Retinal pigment epithelial cell (primary cell): ENCODE results near the gene RGS16.

Source experiments
- DNase-seq: peaks from one replicate; pipeline ENCODE4 v3.0.0-alpha.2; 2010; ENCODE audit warnings: low read depth
- H3K4me3 ChIP-seq: 2 replicates; pipeline ENCODE4 v1.5.1; 2011; ENCODE audit warnings: mild to moderate bottlenecking, low read length, control low read depth, moderate library complexity
- TF ChIP-seq, protein P1 (sequence below): conservative IDR thresholded peaks from 2 replicates; pipeline ENCODE4 v1.5.1; 2011; ENCODE audit warnings: low read depth, low read length, control low read depth, inconsistent platforms

Gene RGS16

DNA sequence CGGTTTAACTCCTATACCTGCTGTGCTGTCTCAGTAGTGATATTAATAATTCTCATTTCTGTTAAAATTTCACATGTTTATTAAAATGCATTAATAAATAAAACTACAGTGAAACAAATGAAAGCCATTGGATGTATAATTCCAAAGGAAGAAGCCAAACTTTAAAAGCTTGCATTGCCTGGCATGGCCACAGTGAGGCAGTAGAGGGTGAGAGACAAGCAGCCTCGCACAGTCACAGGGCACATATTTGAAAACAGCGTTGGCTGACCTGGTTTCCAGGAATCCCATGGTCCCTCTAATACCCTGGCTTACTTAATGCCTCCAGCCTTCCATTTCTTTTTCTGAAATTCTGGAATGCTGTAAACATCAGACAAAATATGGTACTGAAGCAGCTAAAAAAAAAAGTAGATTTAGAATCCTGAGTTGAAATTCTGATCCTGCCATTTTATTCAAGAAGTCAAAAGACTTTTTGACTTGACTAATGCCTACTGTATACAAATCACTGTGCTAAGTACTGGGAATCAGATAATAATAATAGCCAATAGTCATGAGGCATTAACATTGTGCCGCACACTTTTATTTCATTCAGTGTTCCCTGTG lies 8.4 kb downstream of the RGS16 start:
- TF ChIP-seq, protein P1, sequence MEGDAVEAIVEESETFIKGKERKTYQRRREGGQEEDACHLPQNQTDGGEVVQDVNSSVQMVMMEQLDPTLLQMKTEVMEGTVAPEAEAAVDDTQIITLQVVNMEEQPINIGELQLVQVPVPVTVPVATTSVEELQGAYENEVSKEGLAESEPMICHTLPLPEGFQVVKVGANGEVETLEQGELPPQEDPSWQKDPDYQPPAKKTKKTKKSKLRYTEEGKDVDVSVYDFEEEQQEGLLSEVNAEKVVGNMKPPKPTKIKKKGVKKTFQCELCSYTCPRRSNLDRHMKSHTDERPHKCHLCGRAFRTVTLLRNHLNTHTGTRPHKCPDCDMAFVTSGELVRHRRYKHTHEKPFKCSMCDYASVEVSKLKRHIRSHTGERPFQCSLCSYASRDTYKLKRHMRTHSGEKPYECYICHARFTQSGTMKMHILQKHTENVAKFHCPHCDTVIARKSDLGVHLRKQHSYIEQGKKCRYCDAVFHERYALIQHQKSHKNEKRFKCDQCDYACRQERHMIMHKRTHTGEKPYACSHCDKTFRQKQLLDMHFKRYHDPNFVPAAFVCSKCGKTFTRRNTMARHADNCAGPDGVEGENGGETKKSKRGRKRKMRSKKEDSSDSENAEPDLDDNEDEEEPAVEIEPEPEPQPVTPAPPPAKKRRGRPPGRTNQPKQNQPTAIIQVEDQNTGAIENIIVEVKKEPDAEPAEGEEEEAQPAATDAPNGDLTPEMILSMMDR = peak; percentile 97
- peak; percentile 75 for DNase-seq
- no peak overlapping the region for H3K4me3 ChIP-seq

DNA sequence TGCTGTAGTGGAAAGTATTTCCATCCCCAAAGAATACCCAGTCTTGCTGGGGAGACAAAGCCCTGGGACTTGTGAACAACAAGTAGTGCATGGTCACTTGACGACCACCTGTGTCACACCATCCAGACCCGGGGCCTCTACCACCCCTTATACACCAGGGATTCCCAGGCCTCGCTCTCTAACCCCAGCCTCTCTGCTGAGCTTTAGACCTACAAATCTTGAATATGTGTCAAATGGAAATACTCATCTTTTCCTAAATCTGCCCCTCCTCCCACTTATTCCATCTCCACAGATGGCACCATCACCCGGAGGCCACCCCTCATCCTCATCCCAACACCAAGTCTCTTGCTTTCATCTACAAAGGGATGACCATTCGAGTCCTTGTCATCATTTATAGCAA lies 14.3 kb downstream of the RGS16 start:
- no peak overlapping the region for H3K4me3 ChIP-seq
- no peak for DNase-seq
- TF ChIP-seq, protein P1 = no peak

DNA sequence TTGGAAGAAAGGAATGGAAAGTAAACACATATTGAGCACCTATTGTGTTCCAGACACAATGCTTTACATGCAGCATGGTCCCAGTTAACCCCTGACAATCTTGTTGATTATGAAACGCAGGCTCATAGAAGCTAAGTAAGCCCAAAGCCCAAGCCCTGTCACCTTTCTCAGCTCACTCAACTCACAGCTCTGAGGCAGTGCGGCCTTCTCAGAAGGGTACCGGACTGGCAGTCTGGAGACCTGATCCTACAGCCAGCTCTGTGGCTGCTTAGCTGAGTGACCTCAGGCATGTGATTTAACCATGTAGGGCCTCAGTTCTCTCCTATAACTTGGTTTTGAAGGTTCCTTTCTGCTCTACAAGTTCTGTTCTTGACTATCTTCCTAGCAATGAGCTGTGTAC lies 14.7 kb downstream of the RGS16 start:
- TF ChIP-seq, protein P1 = no peak
- no peak overlapping the region for H3K4me3 ChIP-seq
- DNase-seq = no peak

DNA sequence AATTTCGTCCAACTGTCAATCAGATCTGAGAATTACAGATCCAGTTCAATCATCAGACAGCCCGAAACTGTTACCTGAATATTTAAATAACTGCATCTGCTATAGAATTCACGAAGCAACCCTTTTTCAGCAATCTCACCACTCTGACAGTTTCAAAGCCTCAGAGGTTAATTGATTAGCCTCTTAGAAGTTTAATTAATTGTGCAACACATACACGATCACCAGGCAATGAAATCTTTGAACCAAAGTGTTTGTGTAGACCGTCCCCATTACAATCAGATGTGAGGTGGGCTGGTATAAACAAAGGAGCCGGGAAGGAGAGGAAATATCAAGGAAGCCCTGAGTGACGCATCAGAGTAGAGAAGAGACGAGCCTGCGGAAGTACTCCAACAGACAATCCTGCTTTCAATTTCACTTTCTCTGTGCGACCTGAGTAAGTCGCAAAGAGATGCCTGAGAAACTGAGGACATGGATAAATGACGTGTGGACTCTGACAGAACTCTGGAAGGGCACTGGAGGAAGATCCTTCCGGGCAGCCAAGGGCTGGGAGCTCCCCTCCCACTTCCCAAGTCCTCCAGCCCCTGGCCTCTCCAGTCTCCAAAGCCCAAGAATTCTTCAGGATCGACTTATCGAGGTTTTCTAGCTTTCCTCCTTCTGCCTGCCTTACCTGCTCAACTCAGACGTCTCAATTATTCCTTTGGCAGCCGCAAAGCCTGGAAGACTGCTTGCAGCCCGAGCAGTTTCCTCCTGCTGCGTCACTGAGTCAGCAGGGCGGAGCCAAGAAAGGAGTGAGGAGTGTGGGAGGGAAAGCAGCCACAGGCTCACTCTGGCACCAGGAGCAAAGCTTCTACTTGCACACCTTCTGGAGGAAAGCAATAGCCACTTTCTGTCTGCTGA lies 15.4 kb downstream of the RGS16 start, which contains the start of gene RNASEL:
Gene RNASEL (minus strand): TSS at position 757 of the 897 bp plus-strand sequence. CDS start 2,450 bp downstream, outside the sequence.
- H3K4me3 ChIP-seq = peak within 1 kb of the TSS; percentile 68
- DNase-seq = no peak
- TF ChIP-seq, protein P1 = no peak

DNA sequence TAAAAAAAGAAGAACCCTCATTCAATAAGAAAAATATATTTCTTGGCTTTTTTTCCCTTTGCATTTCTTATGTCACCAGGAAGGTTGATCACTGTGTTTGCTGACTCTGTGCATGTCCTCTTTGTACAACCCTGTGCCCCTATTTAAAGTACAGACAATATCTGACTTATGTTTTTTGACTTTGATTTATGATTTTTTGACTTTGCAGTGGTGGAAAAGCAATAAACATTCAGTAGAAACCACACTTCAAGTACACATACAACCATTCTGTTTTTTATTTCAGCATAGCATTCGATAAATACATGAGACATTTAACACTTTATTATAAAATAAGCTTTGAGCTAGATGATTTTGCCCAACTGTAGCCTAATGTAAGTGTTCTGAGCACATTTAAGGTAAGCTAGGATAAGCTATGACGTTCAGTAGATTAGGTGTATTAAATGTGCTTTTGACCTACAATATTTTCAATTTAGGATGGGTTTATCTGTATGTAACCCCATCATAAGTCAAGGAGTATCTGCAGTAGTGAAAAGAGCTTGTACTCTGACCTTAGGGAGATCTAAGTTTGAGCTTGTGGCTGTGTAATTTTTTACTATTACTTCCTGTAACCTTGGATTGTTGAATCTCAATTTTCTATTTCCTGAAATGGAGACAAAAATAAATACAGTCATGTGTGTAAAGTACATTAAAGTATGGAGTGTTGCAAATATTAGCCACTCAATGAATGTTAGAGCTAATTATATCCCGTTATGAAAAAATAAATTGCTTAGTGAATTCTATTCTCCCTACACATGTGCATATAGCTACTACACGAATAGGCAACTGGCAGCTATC lies 16.3 kb downstream of the RGS16 start:
- no peak for DNase-seq
- TF ChIP-seq, protein P1 = no peak
- H3K4me3 ChIP-seq = peak overlapping the region; percentile 68

DNA sequence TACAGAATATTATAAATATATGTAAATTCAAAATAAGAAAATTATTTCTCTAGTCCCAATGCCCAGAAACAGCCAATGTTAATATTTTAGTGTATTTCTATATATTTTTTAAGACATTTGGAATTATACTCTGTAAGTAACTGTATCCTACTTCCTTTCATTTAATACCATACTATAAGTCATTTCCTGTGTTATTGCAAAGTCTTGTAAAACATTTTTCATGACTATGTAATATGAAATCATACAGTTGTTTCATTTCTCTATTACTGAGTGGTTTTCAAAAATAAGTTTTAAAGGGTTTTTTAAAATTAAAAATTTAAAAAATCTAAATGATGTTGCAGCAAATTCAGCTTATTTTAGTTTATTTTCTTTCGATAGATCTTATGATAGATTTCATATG lies 17.1 kb downstream of the RGS16 start:
- H3K4me3 ChIP-seq = no peak overlapping the region
- TF ChIP-seq, protein P1 = no peak
- no peak for DNase-seq
